Gastrocnemius medialis (tissue), 4 donors: ENCODE measurements around the gene GNG3.

Experiments used
- POLR2A ChIP-seq, 2 donors: fragments of 450-650 bp; IDR thresholded peaks; one replicate each; pipeline ENCODE4 v1.6.1; 2017; ENCODE audit warnings: antibody characterized with exemption in 2 of 2, mild to moderate bottlenecking in 2 of 2, moderate library complexity in 2 of 2
- TF ChIP-seq, protein P1 (sequence below), 5 experiments: fragments of 450-650 bp in 3 of 5; fragments of 200-600 bp in 2 of 5; sonication (generic) in 2 of 5; IDR thresholded peaks in 4 of 5; conservative IDR thresholded peaks in 1 of 5; 1 replicate in 4 of 5; 2 replicates in 1 of 5; pipeline ENCODE4 v1.5.1; 2016 to 2019; ENCODE audit warnings: antibody characterized with exemption in 5 of 5, mild to moderate bottlenecking in 3 of 5, moderate library complexity in 3 of 5

DNA sequence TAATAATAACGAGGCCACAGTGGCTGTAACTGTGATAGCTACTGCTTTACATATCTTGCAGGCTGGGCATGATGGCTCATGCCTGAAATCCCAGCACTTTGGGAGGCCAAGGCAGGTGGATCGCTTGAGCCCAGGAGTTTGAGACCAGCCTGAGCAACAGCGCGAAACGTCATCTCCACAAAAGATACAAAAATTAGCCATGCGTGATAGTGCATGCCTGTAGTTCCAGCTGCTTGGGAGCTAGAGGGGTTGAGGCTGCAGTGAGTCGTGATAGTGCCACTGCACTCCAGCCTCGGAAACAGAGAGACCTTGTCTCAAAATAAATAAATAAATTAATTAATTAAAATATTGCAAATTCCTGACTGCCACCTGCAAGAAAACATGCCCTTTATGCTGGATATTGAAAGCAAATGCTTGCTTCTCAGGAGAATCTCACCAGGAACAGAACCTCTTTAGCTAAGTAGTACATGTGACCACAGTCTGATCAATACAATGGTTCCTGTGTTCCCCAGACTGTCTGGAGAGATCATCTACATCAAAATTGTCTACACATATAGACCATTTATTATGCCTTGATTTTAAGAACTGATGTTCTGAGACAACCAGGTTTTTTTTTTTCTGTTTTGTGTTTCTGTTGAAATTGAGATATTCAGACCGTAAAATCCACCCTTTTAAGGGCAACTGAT lies 40.1 kb downstream of the GNG3 start:
- TF ChIP-seq, protein P1, sequence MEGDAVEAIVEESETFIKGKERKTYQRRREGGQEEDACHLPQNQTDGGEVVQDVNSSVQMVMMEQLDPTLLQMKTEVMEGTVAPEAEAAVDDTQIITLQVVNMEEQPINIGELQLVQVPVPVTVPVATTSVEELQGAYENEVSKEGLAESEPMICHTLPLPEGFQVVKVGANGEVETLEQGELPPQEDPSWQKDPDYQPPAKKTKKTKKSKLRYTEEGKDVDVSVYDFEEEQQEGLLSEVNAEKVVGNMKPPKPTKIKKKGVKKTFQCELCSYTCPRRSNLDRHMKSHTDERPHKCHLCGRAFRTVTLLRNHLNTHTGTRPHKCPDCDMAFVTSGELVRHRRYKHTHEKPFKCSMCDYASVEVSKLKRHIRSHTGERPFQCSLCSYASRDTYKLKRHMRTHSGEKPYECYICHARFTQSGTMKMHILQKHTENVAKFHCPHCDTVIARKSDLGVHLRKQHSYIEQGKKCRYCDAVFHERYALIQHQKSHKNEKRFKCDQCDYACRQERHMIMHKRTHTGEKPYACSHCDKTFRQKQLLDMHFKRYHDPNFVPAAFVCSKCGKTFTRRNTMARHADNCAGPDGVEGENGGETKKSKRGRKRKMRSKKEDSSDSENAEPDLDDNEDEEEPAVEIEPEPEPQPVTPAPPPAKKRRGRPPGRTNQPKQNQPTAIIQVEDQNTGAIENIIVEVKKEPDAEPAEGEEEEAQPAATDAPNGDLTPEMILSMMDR (IDR thresholded peaks at IDR 0.05 in 4 of 5, conservative IDR thresholded peaks at IDR 0.05 in 1 of 5) = no peak
- TF ChIP-seq POLR2A (IDR thresholded peaks at IDR 0.05) = no peak
